PC-9 (cell line): Measurements from ENCODE around the gene OR8D1. TPM values are rescaled to one million over a fixed set of nuclear protein-coding genes. Genes with fewer than 3 reads are reported as not detected.

Experiments used
- BruUV-seq: library from RNA; stranded (reverse); fragments of 400-500 nt; replicated peaks from 2 replicates; lab custom pipeline; 2021; lab: Mats Ljungman, UMichigan
- CTCF ChIA-PET: fragments of 300-600 bp; sonication (Branson Sonifier 250); formaldehyde crosslinking; loops from one replicate; lab custom pipeline; 2022; ENCODE audit warnings: antibody characterized with exemption; lab: Charles Lee
- POLR2A ChIA-PET: fragments of 300-600 bp; sonication (Branson Sonifier 250); formaldehyde crosslinking; loops from one replicate; lab custom pipeline; 2022; ENCODE audit warnings: antibody characterized with exemption; ENCODE audit not compliant: unreplicated experiment; lab: Charles Lee
- DNase-seq, 2 experiments: peaks; one replicate each; pipeline versions ENCODE4 v3.0.0 to v3.0.0-alpha.2; 2015 to 2022; ENCODE audit warnings: mixed read lengths in 1 of 2
- H2AFZ ChIP-seq: fragments of 200-600 bp; sonication (generic); 2 replicates; pipeline ENCODE4 v1.8.1; 2017; ENCODE audit warnings: antibody characterized with exemption
- H3F3A ChIP-seq: fragments of 200-600 bp; sonication (generic); 2 replicates; pipeline ENCODE4 v1.8.1; 2017; ENCODE audit warnings: antibody characterized with exemption, mild to moderate bottlenecking, low read depth; ENCODE audit not compliant: insufficient read depth
- H3K27ac ChIP-seq: fragments of 200-600 bp; sonication (generic); 2 replicates; pipeline ENCODE4 v1.6.1; 2016; ENCODE audit warnings: mixed run types
- H3K27me3 ChIP-seq: fragments of 200-600 bp; sonication (generic); 2 replicates; pipeline ENCODE4 v1.6.1; 2016; ENCODE audit warnings: low read depth, mixed run types; ENCODE audit not compliant: insufficient read depth
- H3K36me3 ChIP-seq: fragments of 200-600 bp; sonication (generic); 2 replicates; pipeline ENCODE4 v1.6.1; 2016; ENCODE audit warnings: low read depth, mixed run types
- H3K4me1 ChIP-seq: fragments of 200-600 bp; sonication (generic); replicated peaks from 2 replicates; pipeline ENCODE4 v1.6.1; 2016; ENCODE audit warnings: mixed run types; ENCODE audit not compliant: insufficient read depth
- H3K4me2 ChIP-seq: fragments of 200-600 bp; sonication (generic); 2 replicates; pipeline ENCODE4 v1.6.1; 2017; ENCODE audit warnings: mixed run types
- H3K4me3 ChIP-seq: fragments of 200-600 bp; sonication (generic); 2 replicates; pipeline ENCODE4 v1.6.1; 2016; ENCODE audit warnings: mixed run types
- H3K79me2 ChIP-seq: fragments of 200-600 bp; sonication (generic); 2 replicates; pipeline ENCODE4 v1.6.1; 2017; ENCODE audit warnings: low read depth, mixed run types
- H3K9me2 ChIP-seq: fragments of 200-600 bp; sonication (generic); 2 replicates; pipeline ENCODE4 v1.8.1; 2017; ENCODE audit warnings: mild to moderate bottlenecking; ENCODE audit not compliant: insufficient read depth
- H3K9me3 ChIP-seq: fragments of 200-600 bp; sonication (generic); 2 replicates; pipeline ENCODE4 v1.8.1; 2016; ENCODE audit warnings: low read depth; ENCODE audit not compliant: insufficient read depth
- H4K20me1 ChIP-seq: fragments of 200-600 bp; sonication (generic); 2 replicates; pipeline ENCODE4 v1.8.1; 2017; ENCODE audit not compliant: insufficient read depth
- CTCF ChIP-seq: fragments of 200-600 bp; sonication (generic); conservative IDR thresholded peaks from 2 replicates; pipeline ENCODE4 v1.6.1; 2017; ENCODE audit warnings: mixed run types, antibody characterized with exemption, mild to moderate bottlenecking, moderate library complexity
- EZH2 ChIP-seq: fragments of 200-600 bp; sonication (generic); IDR thresholded peaks from 2 replicates; pipeline ENCODE4 v1.8.0; 2017; ENCODE audit warnings: antibody characterized with exemption, low read depth
- intact Hi-C: fragments of 100-400 bp; cut with micrococcal nuclease; formaldehyde crosslinking; loops from one replicate; pipeline ENCODE4 v1.10.0; 2022; ENCODE audit not compliant: unreplicated experiment
- total RNA-seq: library from RNA; stranded (reverse); gene quantifications from 2 replicates; pipeline ENCODE4 v1.2.3, GENCODE V29; 2021

OR8D1 gene
- total RNA-seq, 1 experiment from 2014 or later, result not detected

GRCh38 chr11:124310721-124311120 lies 3.0 kb downstream of the OR8D1 start:
- H3K36me3 ChIP-seq, result no peaks in the 10 kb centered on the region
- H3K79me2 ChIP-seq, result no peaks in the 10 kb centered on the region
- DNase-seq, result no peak
- no peaks in the 10 kb centered on the region for H4K20me1 ChIP-seq
- H3K4me3 ChIP-seq, result no peak overlapping the region
- no peaks in the 10 kb centered on the region for H3K27me3 ChIP-seq
- no peaks in the 10 kb centered on the region for H3K9me3 ChIP-seq
- H3K27ac ChIP-seq, result no peak overlapping the region
- no peaks in the 10 kb centered on the region for H3F3A ChIP-seq
- TF ChIP-seq EZH2 (no peak), CTCF (no peak)
- H3K4me1 ChIP-seq, result no peaks in the 10 kb centered on the region
- no peak overlapping the region for H3K4me2 ChIP-seq
- no peak overlapping the region for H2AFZ ChIP-seq
- ChIA-PET CTCF (no interaction called here), POLR2A (no interaction called here)
- intact Hi-C loops, result no loop called here
- no peaks in the 10 kb centered on the region for H3K9me2 ChIP-seq
- no TSS peak for BruUV-seq

GRCh38 chr11:124307093-124307492 lies 6.7 kb downstream of the OR8D1 start:
- H3F3A ChIP-seq, result no peaks in the 10 kb centered on the region

GRCh38 chr11:124302347-124303125 lies 11.2 kb downstream of the OR8D1 start:
- DNase-seq, result no peak
- Histone ChIP-seq H3K27ac (no peak overlapping the region), H3K4me1 (no peaks in the 10 kb centered on the region), H3F3A (no peaks in the 10 kb centered on the region), H3K79me2 (no peaks in the 10 kb centered on the region), H4K20me1 (no peaks in the 10 kb centered on the region), H3K9me3 (no peaks in the 10 kb centered on the region), H3K36me3 (no peaks in the 10 kb centered on the region), H3K4me2 (no peak overlapping the region), H2AFZ (no peak overlapping the region), H3K4me3 (no peak overlapping the region), H3K27me3 (no peaks in the 10 kb centered on the region), H3K9me2 (0 out of 2 replicates have a peak, but pooled peaks cover 2% of the 10 kb centered on the region)
- BruUV-seq, result no TSS peak
- no peak for TF ChIP-seq CTCF
- TF ChIP-seq EZH2, result no peak
- ChIA-PET CTCF (no interaction called here), POLR2A (no interaction called here)
- intact Hi-C loops, result no loop called here

More at GRCh38 chr11:124307093-124307492, 6.7 kb downstream of the OR8D1 start:
- Histone ChIP-seq H3K4me1 (no peaks in the 10 kb centered on the region), H3K4me2 (no peak overlapping the region), H3K27me3 (no peaks in the 10 kb centered on the region), H3K9me3 (no peaks in the 10 kb centered on the region), H2AFZ (no peak overlapping the region), H3K9me2 (no peaks in the 10 kb centered on the region), H3K27ac (no peak overlapping the region), H3K36me3 (no peaks in the 10 kb centered on the region), H3K4me3 (no peak overlapping the region), H4K20me1 (no peaks in the 10 kb centered on the region), H3K79me2 (no peaks in the 10 kb centered on the region)
- TF ChIP-seq EZH2 (no peak), CTCF (no peak)
- intact Hi-C loops, result no loop called here
- ChIA-PET CTCF (no interaction called here), POLR2A (no interaction called here)
- DNase-seq, result no peak
- no TSS peak for BruUV-seq
